HG03108 (cell line): ENCODE results near the gene PEF1.

ENCODE experiments used
- ATAC-seq: cut with Tn5 transposase; IDR thresholded peaks from one replicate; pipeline ENCODE4 v1.9.1; 2021; ENCODE audit warnings: moderate library complexity; ENCODE audit not compliant: unreplicated experiment

The PEF1 gene

GRCh38 chr1:31644560-31645273, at the start of gene PEF1:
Gene PEF1 (minus strand): TSS chr1:31644876. CDS start chr1:31644864, 12 bp downstream.
- ATAC-seq: peak; percentile 87

GRCh38 chr1:31693231-31693630, 48.6 kb upstream of the PEF1 start:
- no peak for ATAC-seq

- ATAC-seq: no peak
Measured at GRCh38 chr1:31691951-31692350, 47.3 kb upstream of the PEF1 start.

- no peak for ATAC-seq
Measured at GRCh38 chr1:31691446-31691845, 46.8 kb upstream of the PEF1 start.

- ATAC-seq: no peak
Measured at GRCh38 chr1:31690921-31691320, 46.2 kb upstream of the PEF1 start.

GRCh38 chr1:31689854-31690253, 45.2 kb upstream of the PEF1 start:
- ATAC-seq: no peak

GRCh38 chr1:31689379-31689778, 44.7 kb upstream of the PEF1 start:
- ATAC-seq: no peak

- ATAC-seq: no peak
Measured at GRCh38 chr1:31688233-31688918, 43.7 kb upstream of the PEF1 start.

GRCh38 chr1:31687601-31688000, 42.9 kb upstream of the PEF1 start:
- ATAC-seq: no peak

GRCh38 chr1:31685795-31686194, 41.1 kb upstream of the PEF1 start:
- no peak for ATAC-seq

- no peak for ATAC-seq
Measured at GRCh38 chr1:31683997-31684396, 39.3 kb upstream of the PEF1 start.

- ATAC-seq: no peak
Measured at GRCh38 chr1:31681415-31681814, 36.7 kb upstream of the PEF1 start.

GRCh38 chr1:31679676-31680230, 35.1 kb upstream of the PEF1 start:
- no peak for ATAC-seq

- no peak for ATAC-seq
Measured at GRCh38 chr1:31679091-31679490, 34.4 kb upstream of the PEF1 start.

GRCh38 chr1:31678681-31679080, 34.0 kb upstream of the PEF1 start:
- no peak for ATAC-seq

GRCh38 chr1:31677949-31678348, 33.3 kb upstream of the PEF1 start:
- no peak for ATAC-seq

GRCh38 chr1:31677401-31677800, 32.7 kb upstream of the PEF1 start:
- ATAC-seq: no peak

- no peak for ATAC-seq
Measured at GRCh38 chr1:31675756-31676155, 31.1 kb upstream of the PEF1 start.

- no peak for ATAC-seq
Measured at GRCh38 chr1:31675161-31675560, 30.5 kb upstream of the PEF1 start.

- no peak for ATAC-seq
Measured at GRCh38 chr1:31674626-31675025, 29.9 kb upstream of the PEF1 start.

- no peak for ATAC-seq
Measured at GRCh38 chr1:31673433-31673832, 28.8 kb upstream of the PEF1 start.

- ATAC-seq: no peak
Measured at GRCh38 chr1:31672986-31673385, 28.3 kb upstream of the PEF1 start.
